ENCODE results near the gene FAM168B. TPM values are rescaled to one million over a fixed set of nuclear protein-coding genes. Genes with fewer than 3 reads are reported as not detected.

Gene FAM168B
- total and polyA plus RNA-seq, 9 donors, result 54.4 to 117 (median 98.4) TPM

GRCh38 chr2:131127981-131128380, 34.7 kb upstream of the FAM168B start:
- H3K27me3 ChIP-seq, result no peaks in the 10 kb centered on the region
- WGBS, 3 donors, result 83 to 84% (median 84%) methylated on average over 3 of the region's 3 CpGs
- DNase-seq, result no peak
- no peak for TF ChIP-seq POLR2A (IDR thresholded peaks at IDR 0.05)
- no peak for TF ChIP-seq CTCF (IDR thresholded peaks at IDR 0.05)
- TF ChIP-seq EP300 (IDR thresholded peaks at IDR 0.05), result no peak
- no peaks in the 10 kb centered on the region for H3K9me3 ChIP-seq
- no peak overlapping the region for H3K4me3 ChIP-seq
- intact Hi-C loops (cut with DNase I), result no loop called here
- no peaks in the 10 kb centered on the region for H3K36me3 ChIP-seq
- H3K27ac ChIP-seq, result no peak overlapping the region
- H3K4me1 ChIP-seq (ENCODE audit: insufficient read depth), result no peaks in the 10 kb centered on the region

- Histone ChIP-seq H3K4me1 (ENCODE audit: insufficient read depth) (no peaks in the 10 kb centered on the region), H3K9me3 (no peaks in the 10 kb centered on the region), H3K27me3 (no peaks in the 10 kb centered on the region), H3K27ac (no peak overlapping the region), H3K36me3 (no peaks in the 10 kb centered on the region), H3K4me3 (no peak overlapping the region)
- DNase-seq, result no peak
- intact Hi-C loops (cut with DNase I), result no loop called here
- no peak for TF ChIP-seq CTCF (IDR thresholded peaks at IDR 0.05)
- TF ChIP-seq POLR2A (IDR thresholded peaks at IDR 0.05), result no peak
- no peak for TF ChIP-seq EP300 (IDR thresholded peaks at IDR 0.05)
- 90 to 94% (median 92%) methylated on average over 3 of the region's 3 CpGs for WGBS, 3 donors
These were observed 33.8 kb upstream of the FAM168B start for GRCh38 chr2:131127076-131127475.

DNA sequence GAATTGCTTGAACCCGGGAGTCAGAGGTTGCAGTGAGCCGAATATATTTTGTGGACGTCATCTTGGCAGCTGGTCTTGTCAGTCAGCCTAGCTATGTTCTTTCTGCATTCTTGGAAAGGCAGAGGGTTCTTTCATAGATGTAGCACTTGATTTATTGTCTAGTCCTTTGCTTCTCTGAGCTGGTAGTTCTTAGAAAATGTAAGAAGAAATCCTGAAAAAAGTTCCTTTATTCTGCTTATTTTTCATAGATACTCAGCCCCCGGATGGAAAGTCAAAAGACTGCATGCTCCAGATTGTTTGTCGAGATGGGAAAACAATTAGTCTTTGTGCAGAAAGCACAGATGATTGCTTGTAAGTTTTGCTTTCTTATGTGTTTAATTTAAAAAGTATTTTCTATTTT, 33.2 kb upstream of the FAM168B start:
- H3K4me3 ChIP-seq, result no peak overlapping the region
- DNase-seq, result no peak
- 64 to 70% (median 66%) methylated on average over 5 of the region's 5 CpGs for WGBS, 3 donors
- no peaks in the 10 kb centered on the region for H3K9me3 ChIP-seq
- H3K4me1 ChIP-seq (ENCODE audit: insufficient read depth), result no peaks in the 10 kb centered on the region
- no peaks in the 10 kb centered on the region for H3K36me3 ChIP-seq
- no peak overlapping the region for H3K27ac ChIP-seq
- no peaks in the 10 kb centered on the region for H3K27me3 ChIP-seq
- intact Hi-C loops (cut with DNase I), result no loop called here
- TF ChIP-seq CTCF (IDR thresholded peaks at IDR 0.05) (no peak), EP300 (IDR thresholded peaks at IDR 0.05) (no peak), POLR2A (IDR thresholded peaks at IDR 0.05) (no peak)

DNA sequence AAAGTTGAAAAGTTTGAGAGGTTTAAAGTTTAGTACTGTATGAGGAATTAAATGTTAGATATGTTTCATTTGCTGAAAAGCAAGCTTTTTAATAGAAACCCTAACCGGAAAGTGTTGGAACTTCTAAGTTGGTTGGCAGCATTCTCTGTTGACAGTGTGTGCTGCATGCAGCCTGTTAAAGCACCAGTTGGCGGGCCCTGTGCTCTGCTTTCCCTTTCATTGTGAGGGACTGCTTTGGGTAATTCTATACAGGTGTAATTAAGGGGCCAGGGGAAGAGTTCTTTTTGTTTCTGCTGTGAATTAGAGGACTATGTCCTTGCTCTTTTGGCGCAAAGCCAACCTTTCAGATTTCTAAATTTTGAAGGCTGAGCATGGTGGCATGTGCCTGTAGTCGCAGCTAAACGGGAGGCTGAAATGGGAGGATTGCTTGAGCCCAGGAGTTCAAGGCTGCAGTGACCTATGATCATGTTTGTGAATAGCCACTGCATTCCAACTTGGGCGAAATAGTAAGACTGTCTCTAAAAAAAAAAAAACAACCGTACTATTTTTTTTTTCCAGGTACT, 32.0 kb upstream of the FAM168B start:
- intact Hi-C loops (cut with DNase I), result no loop called here
- no peak for TF ChIP-seq EP300 (IDR thresholded peaks at IDR 0.05)
- no peak for TF ChIP-seq POLR2A (IDR thresholded peaks at IDR 0.05)
- TF ChIP-seq CTCF (IDR thresholded peaks at IDR 0.05), result no peak
- Histone ChIP-seq H3K9me3 (no peaks in the 10 kb centered on the region), H3K27me3 (no peaks in the 10 kb centered on the region), H3K27ac (no peak overlapping the region), H3K4me1 (ENCODE audit: insufficient read depth) (peaks cover 3% of the 10 kb centered on the region), H3K4me3 (no peak overlapping the region), H3K36me3 (no peaks in the 10 kb centered on the region)
- 62 to 74% (median 62%) methylated on average over 7 of the region's 7 CpGs for WGBS, 3 donors
- no peak for DNase-seq
